HG03159 (cell line): Measurements from ENCODE around the gene SLC6A6.

Experiments
- ATAC-seq: cut with Tn5 transposase; IDR thresholded peaks from one replicate; pipeline ENCODE4 v1.9.1; 2021; ENCODE audit warnings: mild to moderate bottlenecking, moderate library complexity; ENCODE audit not compliant: unreplicated experiment

Gene SLC6A6

GRCh38 chr3:14536055-14536815 lies 133.8 kb downstream of the SLC6A6 start:
- no peak for ATAC-seq

DNA sequence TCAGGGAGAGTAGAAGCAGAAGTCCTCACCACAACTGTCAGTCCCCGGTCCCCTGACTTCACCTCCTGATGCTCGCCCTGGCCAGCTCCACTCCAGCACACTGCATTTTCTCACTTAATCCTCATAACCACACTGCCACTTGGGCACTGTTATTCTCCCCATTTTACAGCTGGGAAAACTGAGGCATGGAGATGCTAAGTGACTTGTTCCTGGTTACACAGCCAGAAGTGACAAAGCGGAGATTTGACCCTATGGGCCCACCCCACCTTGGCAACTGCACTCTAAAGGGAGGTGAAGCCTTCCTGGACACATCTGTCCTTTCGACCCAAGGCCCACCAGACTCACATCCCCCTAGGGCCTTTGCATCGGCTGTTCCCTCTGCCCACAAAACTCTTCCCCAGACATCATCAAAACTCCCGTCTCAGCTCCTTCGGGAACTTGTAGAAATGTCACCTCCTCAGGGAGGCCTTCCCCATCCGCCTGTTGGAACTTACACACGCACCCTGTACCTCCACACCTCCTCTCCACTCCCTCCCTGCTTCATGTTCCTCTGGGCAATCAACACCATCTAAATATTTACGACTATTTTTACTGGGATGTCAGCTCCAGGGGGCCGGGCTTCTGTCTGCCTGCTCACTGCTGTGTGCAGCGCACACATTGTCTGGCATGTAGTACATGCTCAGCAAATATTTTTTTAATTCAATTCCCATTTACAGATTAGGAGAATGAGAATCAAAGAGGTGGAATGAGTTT lies 134.6 kb downstream of the SLC6A6 start:
- no peak for ATAC-seq

GRCh38 chr3:14537590-14538450 lies 135.4 kb downstream of the SLC6A6 start:
- no peak for ATAC-seq

- ATAC-seq, result no peak
Measured at GRCh38 chr3:14538451-14539088, 136.2 kb downstream of the SLC6A6 start.
